Retinal pigment epithelial cell (primary cell): ENCODE results near the gene RGS12.
"Not testable (repeated sequence)": the region's sequence is repeated elsewhere in the genome, so short reads cannot be mapped to it uniquely, and the experiment has no call there.

Experiments
- DNase-seq: peaks from one replicate; pipeline ENCODE4 v3.0.0-alpha.2; 2010; ENCODE audit warnings: low read depth
- H3K4me3 ChIP-seq: 2 replicates; pipeline ENCODE4 v1.5.1; 2011; ENCODE audit warnings: mild to moderate bottlenecking, low read length, control low read depth, moderate library complexity
- TF ChIP-seq, protein P1 (sequence below): conservative IDR thresholded peaks from 2 replicates; pipeline ENCODE4 v1.5.1; 2011; ENCODE audit warnings: low read depth, low read length, control low read depth, inconsistent platforms

RGS12 gene

DNA sequence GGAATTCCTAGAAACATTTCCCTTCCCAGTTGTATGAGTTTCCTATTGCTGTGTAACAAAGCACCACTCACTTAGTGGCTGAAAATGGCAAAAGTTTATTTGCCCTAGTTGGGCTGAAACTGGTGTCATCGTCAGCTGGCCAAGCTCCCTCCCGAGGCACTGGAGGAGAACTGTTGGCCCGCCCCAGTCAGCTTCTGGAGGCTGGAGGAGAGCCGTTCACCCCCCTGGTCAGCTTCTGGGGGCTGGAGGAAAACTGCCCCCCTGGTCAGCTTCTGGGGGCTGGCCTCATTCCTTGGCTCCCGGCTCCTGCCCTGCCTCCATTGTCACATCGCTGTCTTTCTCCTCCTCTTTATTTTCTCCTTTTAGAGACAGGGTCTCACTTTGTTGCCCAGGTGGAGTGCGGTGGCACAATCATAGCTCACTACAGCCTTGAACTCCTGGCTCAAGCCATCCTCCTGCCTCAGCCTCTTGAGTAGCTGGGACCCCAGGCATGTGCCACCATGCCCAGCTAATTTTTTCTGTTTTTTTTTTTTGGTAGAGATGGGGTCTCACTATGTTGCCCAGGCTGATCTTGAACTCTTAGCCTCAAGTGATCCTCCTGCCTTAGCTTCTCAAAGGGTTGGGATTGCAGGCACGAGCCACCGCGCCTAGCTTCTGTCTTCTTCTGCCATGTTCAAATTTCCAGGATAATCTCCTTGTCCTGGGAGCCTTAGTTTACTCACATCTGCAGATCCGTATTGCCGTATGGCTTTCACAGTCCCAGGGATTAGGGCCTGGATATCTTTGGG is 3.2 kb downstream of the RGS12 start:
- H3K4me3 ChIP-seq, result no peak overlapping the region
- TF ChIP-seq, protein P1, sequence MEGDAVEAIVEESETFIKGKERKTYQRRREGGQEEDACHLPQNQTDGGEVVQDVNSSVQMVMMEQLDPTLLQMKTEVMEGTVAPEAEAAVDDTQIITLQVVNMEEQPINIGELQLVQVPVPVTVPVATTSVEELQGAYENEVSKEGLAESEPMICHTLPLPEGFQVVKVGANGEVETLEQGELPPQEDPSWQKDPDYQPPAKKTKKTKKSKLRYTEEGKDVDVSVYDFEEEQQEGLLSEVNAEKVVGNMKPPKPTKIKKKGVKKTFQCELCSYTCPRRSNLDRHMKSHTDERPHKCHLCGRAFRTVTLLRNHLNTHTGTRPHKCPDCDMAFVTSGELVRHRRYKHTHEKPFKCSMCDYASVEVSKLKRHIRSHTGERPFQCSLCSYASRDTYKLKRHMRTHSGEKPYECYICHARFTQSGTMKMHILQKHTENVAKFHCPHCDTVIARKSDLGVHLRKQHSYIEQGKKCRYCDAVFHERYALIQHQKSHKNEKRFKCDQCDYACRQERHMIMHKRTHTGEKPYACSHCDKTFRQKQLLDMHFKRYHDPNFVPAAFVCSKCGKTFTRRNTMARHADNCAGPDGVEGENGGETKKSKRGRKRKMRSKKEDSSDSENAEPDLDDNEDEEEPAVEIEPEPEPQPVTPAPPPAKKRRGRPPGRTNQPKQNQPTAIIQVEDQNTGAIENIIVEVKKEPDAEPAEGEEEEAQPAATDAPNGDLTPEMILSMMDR, result no peak
- no peak for DNase-seq

DNA sequence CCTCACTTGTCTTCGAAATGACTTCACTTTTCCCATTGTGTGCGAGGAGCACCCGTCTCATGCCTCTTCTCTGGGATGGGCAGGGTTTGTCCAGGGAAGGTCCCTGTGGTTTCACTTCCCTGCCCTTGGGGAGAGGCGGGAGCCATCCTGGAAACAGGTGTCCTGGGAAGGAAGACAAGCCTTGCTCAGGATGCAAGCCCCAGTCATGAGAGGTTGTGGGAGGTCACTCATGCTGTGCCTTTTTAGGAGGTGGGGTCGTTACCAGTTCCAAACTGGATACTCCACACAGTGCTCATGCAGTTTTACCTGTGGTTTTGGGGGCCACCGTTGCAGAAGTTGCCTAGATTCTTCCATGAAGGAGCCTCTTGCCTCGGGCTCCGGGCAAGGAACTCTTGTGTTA is 3.8 kb downstream of the RGS12 start:
- H3K4me3 ChIP-seq, result no peak overlapping the region
- TF ChIP-seq, protein P1, result no peak
- no peak for DNase-seq

DNA sequence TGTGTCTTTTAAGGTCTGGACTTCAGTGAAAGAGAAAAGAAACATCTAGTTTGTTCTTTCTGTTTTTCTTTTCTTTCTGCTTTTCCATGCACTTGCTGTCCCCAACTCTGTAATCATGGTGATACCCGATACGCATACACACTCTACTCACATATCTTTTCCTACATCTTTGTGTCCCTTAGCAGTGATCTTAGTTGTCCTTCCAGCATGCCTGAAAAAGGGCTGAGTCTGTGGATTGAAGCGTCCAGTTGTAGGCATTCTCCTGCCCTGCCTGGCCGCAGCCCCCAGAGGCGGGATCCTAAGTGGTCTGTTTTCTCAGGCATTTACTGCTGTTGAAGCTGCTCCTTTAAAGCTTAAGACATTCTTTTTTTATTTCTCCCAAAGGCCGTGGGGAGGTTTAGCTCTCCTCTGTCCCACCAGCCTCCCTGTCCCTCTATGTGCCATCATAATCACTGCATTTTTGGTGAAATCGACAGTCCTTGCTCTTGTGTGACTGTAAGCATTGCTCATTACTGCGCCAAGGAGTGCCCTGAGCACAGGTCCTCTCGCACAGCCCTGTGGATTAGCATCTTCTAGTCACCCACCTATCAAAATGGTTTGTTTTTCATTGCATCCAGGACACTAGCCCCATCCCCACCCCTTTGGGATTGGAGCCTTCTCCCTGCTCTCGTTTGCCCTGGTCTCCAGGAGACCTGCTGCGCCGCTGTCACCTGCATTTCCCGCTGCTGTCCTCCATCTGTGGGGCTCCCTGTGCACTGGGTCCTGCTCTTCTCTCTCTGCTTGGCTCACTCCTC is 4.4 kb downstream of the RGS12 start:
- H3K4me3 ChIP-seq, result no peak overlapping the region
- TF ChIP-seq, protein P1, result no peak
- DNase-seq, result no peak

DNA sequence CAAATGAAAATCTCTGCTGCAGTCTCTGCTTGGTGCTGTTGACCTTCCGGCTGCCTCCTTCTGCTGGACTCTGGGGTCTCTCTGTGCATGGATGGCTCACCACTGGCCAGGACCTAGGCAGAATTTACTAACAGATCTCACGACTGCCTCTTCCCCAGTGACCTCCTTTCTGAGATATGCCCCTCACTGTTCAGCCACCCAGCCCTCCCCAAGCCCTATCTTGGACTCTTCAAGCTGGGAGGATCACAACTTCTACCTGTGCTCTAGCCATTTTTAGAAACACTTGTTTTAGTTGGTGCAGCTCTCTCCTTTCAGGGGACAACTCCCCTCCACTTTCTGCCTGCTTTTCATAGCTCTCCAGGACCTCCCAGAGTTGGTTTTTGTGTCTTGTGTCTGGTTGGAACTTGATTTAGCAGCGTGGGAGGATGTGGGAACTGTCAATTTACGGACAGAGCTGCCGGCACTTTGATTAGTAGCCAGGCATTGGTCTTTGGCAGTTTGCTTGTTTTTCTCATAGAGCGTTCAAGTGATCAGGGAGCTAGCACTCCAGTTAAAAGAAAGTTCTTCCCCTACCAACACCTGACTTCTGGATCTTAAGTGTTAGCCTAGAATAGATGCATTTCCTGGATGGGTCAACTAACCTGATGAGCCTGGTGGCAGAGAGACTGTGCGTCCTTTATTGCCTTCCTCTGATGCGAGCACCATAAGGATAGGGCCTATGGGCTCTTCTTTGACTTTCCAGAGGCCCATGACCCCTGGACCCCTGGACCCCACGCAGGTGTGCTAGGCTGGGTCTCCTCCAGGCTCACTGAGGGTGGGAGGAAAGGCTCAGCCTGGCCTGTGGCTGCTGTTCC is 6.5 kb downstream of the RGS12 start:
- H3K4me3 ChIP-seq, result no peak overlapping the region
- TF ChIP-seq, protein P1, result no peak
- no peak for DNase-seq

DNA sequence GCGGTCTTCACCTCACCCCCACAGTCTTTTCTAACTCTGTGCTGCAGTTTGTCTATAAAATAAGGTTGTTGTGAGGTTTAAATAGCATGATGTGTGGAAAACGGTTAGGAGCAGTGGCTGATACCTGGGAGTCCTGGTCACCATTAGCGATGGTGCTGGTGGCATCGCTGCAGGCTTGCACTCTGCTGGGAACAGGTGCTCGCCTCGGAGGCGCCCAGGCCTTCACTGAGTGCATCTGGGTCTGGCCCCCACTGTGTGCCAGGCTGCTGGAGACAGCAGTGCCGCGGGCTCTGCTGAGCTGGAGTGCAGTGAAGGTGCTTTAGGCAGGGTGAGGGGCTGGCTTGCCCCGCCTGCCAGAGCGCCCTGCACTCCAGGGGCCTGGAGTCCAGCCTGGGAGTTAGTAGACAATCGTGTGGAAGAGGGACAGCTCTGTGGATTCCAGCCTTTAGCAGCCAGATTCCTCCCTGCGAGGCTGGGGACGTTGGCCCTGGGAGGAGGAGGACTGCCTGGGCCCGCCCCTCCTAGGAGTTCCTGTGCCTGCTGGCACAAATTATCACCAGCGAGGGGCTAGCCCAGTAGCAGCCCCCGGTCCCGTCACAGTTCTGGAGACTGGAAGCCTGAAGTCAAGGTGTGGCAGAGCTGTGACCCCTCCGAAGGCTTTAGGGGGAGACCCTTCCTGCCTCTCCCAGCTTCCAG is 7.3 kb downstream of the RGS12 start:
- no peak for DNase-seq
- H3K4me3 ChIP-seq, result no peak overlapping the region
- TF ChIP-seq, protein P1, result no peak

DNA sequence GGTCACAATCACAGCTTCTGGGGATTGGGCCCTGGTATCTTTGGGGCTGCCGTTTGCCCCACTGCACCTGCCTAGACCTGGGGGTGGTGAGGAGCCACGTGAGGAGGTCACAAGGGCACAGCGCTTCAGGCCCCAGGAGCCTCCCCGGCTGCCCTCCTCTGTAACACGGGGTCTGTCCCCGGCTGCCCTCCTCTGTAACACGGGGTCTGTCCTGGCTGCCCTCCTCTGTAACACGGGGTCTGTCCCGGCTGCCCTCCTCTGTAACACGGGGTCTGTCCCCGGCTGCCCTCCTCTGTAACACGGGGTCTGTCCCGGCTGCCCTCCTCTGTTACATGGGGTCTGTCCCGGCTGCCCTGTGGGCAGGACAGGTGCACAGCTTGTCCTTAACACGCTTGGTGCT is 8.1 kb downstream of the RGS12 start:
- DNase-seq, H3K4me3 ChIP-seq: not testable (repeated sequence)
